ENCODE measurements around the gene COL2A1. TPM values are rescaled to one million over a fixed set of nuclear protein-coding genes. Genes with fewer than 3 reads are reported as not detected.

The COL2A1 gene
- total and polyA plus RNA-seq, 9 of the 15 experiments (the other 6 are each of a cell fraction or from before 2014, with no cell fraction given), result 0.46 TPM; not detected in 8

- no peak for TF ChIP-seq SFPQ (IDR thresholded peaks at IDR 0.05; ENCODE audit: low read depth, low read length)
These were observed 29.1 kb downstream of the COL2A1 start (continued) for GRCh38 chr12:47975036-47975620.

GRCh38 chr12:47973870-47974269 is 30.4 kb downstream of the COL2A1 start:
- FAIRE-seq, result no peak
- no peak for TF ChIP-seq ZNF354B (CRISPR knock-in tag; IDR thresholded peaks at IDR 0.05)
- TF ChIP-seq NCOA6 (IDR thresholded peaks at IDR 0.05), result no peak
- TF ChIP-seq ZNF707 (CRISPR knock-in tag; conservative IDR thresholded peaks at IDR 0.05), result no peak
- TF ChIP-seq DEAF1 (CRISPR knock-in tag; IDR thresholded peaks at IDR 0.05), result no peak
- TF ChIP-seq SRSF9 (IDR thresholded peaks at IDR 0.05; ENCODE audit: borderline replicate concordance, low read depth, low read length), result no peak
- TF ChIP-seq ZNF561 (CRISPR knock-in tag; conservative IDR thresholded peaks at IDR 0.05), result no peak
- no peak for TF ChIP-seq FOXK1 (CRISPR knock-in tag; IDR thresholded peaks at IDR 0.05; ENCODE audit: borderline replicate concordance)
- no peak for TF ChIP-seq ZNF76 (CRISPR knock-in tag; IDR thresholded peaks at IDR 0.05; ENCODE audit: borderline replicate concordance)
- TF ChIP-seq ZNF512 (tag; IDR thresholded peaks at IDR 0.05), result no peak
- no peak for TF ChIP-seq CHD1 (IDR thresholded peaks at IDR 0.05; ENCODE audit: low read length)
- no peak for TF ChIP-seq ZNF175 (CRISPR knock-in tag; IDR thresholded peaks at IDR 0.05; ENCODE audit: low read depth)
- no peak for TF ChIP-seq EP300 (IDR thresholded peaks at IDR 0.05; ENCODE audit: low read length)
- no peak for TF ChIP-seq OTX1 (CRISPR knock-in tag; IDR thresholded peaks at IDR 0.05)
- TF ChIP-seq HDAC3 (IDR thresholded peaks at IDR 0.05; ENCODE audit: borderline replicate concordance, partially characterized antibody), result no peak
- no peak for TF ChIP-seq RFX5 (IDR thresholded peaks at IDR 0.05; ENCODE audit: low read depth, low read length)
- no peak for TF ChIP-seq ZNF696 (CRISPR knock-in tag; conservative IDR thresholded peaks at IDR 0.05)

More at GRCh38 chr12:47973870-47974269, 30.4 kb downstream of the COL2A1 start:
- Histone ChIP-seq H3K27ac (ENCODE audit: extremely low read depth, low read depth, low read length) (no peak overlapping the region), H3K36me3 (ENCODE audit: control insufficient read depth, insufficient read depth, low read length) (no peaks in the 10 kb centered on the region), H3K9ac (ENCODE audit: insufficient read depth in 1 of 2, low read depth in 2 of 2, low read length in 2 of 2) (no peak overlapping the region), H4K20me1 (replicated peaks; ENCODE audit: control insufficient read depth, insufficient read depth, low read length) (peaks cover 7% of the 10 kb centered on the region; the same call in 1 of the 2 replicates), H3K4me3 (no peak overlapping the region), H3K4me2 (ENCODE audit: insufficient read depth, low read length) (no peak overlapping the region), H3K9me1 (ENCODE audit: control insufficient read depth, insufficient read depth, low read length) (no peaks in the 10 kb centered on the region), H2AFZ (ENCODE audit: low read depth, low read length) (no peak overlapping the region), H3K27me3 (ENCODE audit: control insufficient read depth in 2 of 2, insufficient read depth in 2 of 2, low read length in 2 of 2) (peaks cover 36 to 70% of the 10 kb centered on the region in 2 experiments), H3K4me1 (replicated peaks in 1 of 2; ENCODE audit: control insufficient read depth in 2 of 2, insufficient read depth in 2 of 2, low read length in 2 of 2) (no peaks in the 10 kb centered on the region; a peak in 1 of 5 replicates), H3K9me3 (replicated peaks; ENCODE audit: control insufficient read depth, insufficient read depth, low read depth, low read length) (no peaks in the 10 kb centered on the region; the same call in 1 of the 2 replicates), H3K79me2 (ENCODE audit: control insufficient read depth, insufficient read depth, low read length) (no peaks in the 10 kb centered on the region)
- ChIA-PET POLR2A (interaction anchor here (1.0 kb wide), 2 partner anchors 9 to 12 kb away, joined by 3 to 6 read pairs; no protein-coding TSS in a partner anchor), CTCF (ENCODE audit: low intra/inter-chr PET ratio) (no interaction called here)
- WGBS (ENCODE audit: insufficient coverage, low coverage, missing lambda C conversion rate), result under 1% methylated on average over 9 of the region's 9 CpGs
- intact Hi-C loops (cut with micrococcal nuclease), result loop anchor here (5.0 kb wide), 1 partner anchor 213 kb away; no protein-coding TSS in a partner anchor
- in situ Hi-C loops (cut with MboI), result no loop called here
- ATAC-seq (no peak), DNase-seq (ENCODE audit: extremely low read depth in 1 of 4, low spot score in 3 of 4) (no peak)
- no TSS peak for BruUV-seq (replicated peaks)
